Right atrium auricular region (tissue), 2 donors: ENCODE data around the gene TUT4. TPM values are rescaled to one million over a fixed set of nuclear protein-coding genes. Genes with fewer than 3 reads are reported as not detected.

ENCODE experiments used
- DNase-seq: peaks from one replicate; pipeline ENCODE4 v3.0.0-alpha.2; 2019; ENCODE audit warnings: low spot score
- H3K27ac ChIP-seq, 2 donors: fragments of 200-600 bp; sonication (generic); 1 replicate in 1 of 2; 2 replicates in 1 of 2; pipeline ENCODE4 v1.5.1; 2016 to 2019
- H3K27me3 ChIP-seq, 2 donors: fragments of 200-600 bp; sonication (generic); one replicate each; pipeline versions ENCODE4 v1.5.1 to v1.6.0; 2017 to 2019
- H3K36me3 ChIP-seq: fragments of 200-600 bp; sonication (generic); one replicate; pipeline ENCODE4 v1.5.1; 2016
- H3K4me1 ChIP-seq, 2 donors: fragments of 200-600 bp; sonication (generic); one replicate each; pipeline versions ENCODE4 v1.5.1 to v1.6.0; 2017 to 2019
- H3K4me3 ChIP-seq, 2 donors: fragments of 200-600 bp; sonication (generic); 1 replicate in 1 of 2; 2 replicates in 1 of 2; pipeline ENCODE4 v1.5.1; 2017 to 2019; ENCODE audit warnings: mild to moderate bottlenecking in 1 of 2, moderate library complexity in 1 of 2
- H3K9me3 ChIP-seq, 2 donors: fragments of 200-600 bp; sonication (generic); one replicate each; pipeline ENCODE4 v1.5.1; 2019
- CTCF ChIP-seq, 2 donors: fragments of 200-600 bp; sonication (generic); IDR thresholded peaks; one replicate each; pipeline ENCODE4 v1.5.1; 2019; ENCODE audit warnings: antibody characterized with exemption in 2 of 2
- total RNA-seq, 2 donors: library from RNA; depleted of rRNA; stranded (reverse); fragments of >200 nt; gene quantifications; one replicate each; pipeline ENCODE4 v1.1.0, GENCODE V29; 2016

The TUT4 gene
- total RNA-seq, 2 donors from 2014 or later, result 27.4 to 33.3 TPM

GRCh38 chr1:52562766-52563165 is 9.9 kb upstream of the TUT4 start:
- H3K4me1 ChIP-seq, result no peaks in the 10 kb centered on the region
- no peaks in the 10 kb centered on the region for H3K9me3 ChIP-seq
- no peak overlapping the region for H3K4me3 ChIP-seq
- H3K27me3 ChIP-seq, result no peaks in the 10 kb centered on the region
- TF ChIP-seq CTCF (IDR thresholded peaks at IDR 0.05), result no peak
- no peak overlapping the region for H3K27ac ChIP-seq
- H3K36me3 ChIP-seq, result no peaks in the 10 kb centered on the region
- no peak for DNase-seq

GRCh38 chr1:52559875-52560274 is 7.0 kb upstream of the TUT4 start:
- Histone ChIP-seq H3K27me3 (no peaks in the 10 kb centered on the region), H3K9me3 (no peaks in the 10 kb centered on the region), H3K4me3 (no peak overlapping the region), H3K4me1 (no peaks in the 10 kb centered on the region), H3K27ac (no peak overlapping the region), H3K36me3 (no peaks in the 10 kb centered on the region)
- no peak for TF ChIP-seq CTCF (IDR thresholded peaks at IDR 0.05)
- no peak for DNase-seq

- Histone ChIP-seq H3K27ac (no peak overlapping the region), H3K4me1 (no peaks in the 10 kb centered on the region)
Measured at GRCh38 chr1:52558941-52559340, 6.0 kb upstream of the TUT4 start.

GRCh38 chr1:52556641-52557360 is 3.9 kb upstream of the TUT4 start:
- Histone ChIP-seq H3K4me1 (peaks cover 0 to 1% of the 10 kb centered on the region in 2 donors), H3K9me3 (no peaks in the 10 kb centered on the region), H3K4me3 (no peak overlapping the region), H3K27ac (no peak overlapping the region), H3K36me3 (no peaks in the 10 kb centered on the region), H3K27me3 (no peaks in the 10 kb centered on the region)
- no peak for DNase-seq
- no peak for TF ChIP-seq CTCF (IDR thresholded peaks at IDR 0.05)

More at GRCh38 chr1:52558941-52559340, 6.0 kb upstream of the TUT4 start:
- no peak overlapping the region for H3K4me3 ChIP-seq
- no peaks in the 10 kb centered on the region for H3K36me3 ChIP-seq
- H3K9me3 ChIP-seq, result no peaks in the 10 kb centered on the region
- no peak for DNase-seq
- TF ChIP-seq CTCF (IDR thresholded peaks at IDR 0.05), result no peak
- H3K27me3 ChIP-seq, result no peaks in the 10 kb centered on the region

GRCh38 chr1:52554756-52555155 is 1.9 kb upstream of the TUT4 start:
- peaks cover 0 to 14% of the 10 kb centered on the region in 2 donors for H3K4me1 ChIP-seq
- H3K36me3 ChIP-seq, result no peaks in the 10 kb centered on the region
- no peaks in the 10 kb centered on the region for H3K9me3 ChIP-seq
- H3K27ac ChIP-seq, result peak overlapping the region in 1 of 2 donors; percentile 90
- no peak overlapping the region for H3K4me3 ChIP-seq
- no peak for DNase-seq
- no peak for TF ChIP-seq CTCF (IDR thresholded peaks at IDR 0.05)
- H3K27me3 ChIP-seq, result no peaks in the 10 kb centered on the region

GRCh38 chr1:52554267-52554640 is 1.4 kb upstream of the TUT4 start:
- DNase-seq, result no peak
- peaks cover 0 to 14% of the 10 kb centered on the region in 2 donors for H3K4me1 ChIP-seq
- no peak for TF ChIP-seq CTCF (IDR thresholded peaks at IDR 0.05)
- peak overlapping the region in 1 of 2 donors; percentile 90 for H3K27ac ChIP-seq
- H3K9me3 ChIP-seq, result no peaks in the 10 kb centered on the region
- H3K36me3 ChIP-seq, result no peaks in the 10 kb centered on the region
- peak overlapping the region in 1 of 2 donors; percentile 92 for H3K4me3 ChIP-seq
- H3K27me3 ChIP-seq, result no peaks in the 10 kb centered on the region
